DOHH2 (cell line): ENCODE data around the gene WRNIP1.

Experiments used
- H3F3A ChIP-seq: fragments of 200-600 bp; sonication (generic), shearing (Covaris generic); 2 replicates; pipeline ENCODE4 v1.6.0; 2016; ENCODE audit warnings: antibody characterized with exemption, mild to moderate bottlenecking; ENCODE audit not compliant: control insufficient read depth, insufficient read depth
- H3K27ac ChIP-seq: fragments of 200-600 bp; sonication (generic); 2 replicates; pipeline ENCODE4 v1.5.1; 2014; ENCODE audit warnings: low read depth, mild to moderate bottlenecking, low read length, moderate library complexity
- H3K27me3 ChIP-seq: fragments of 200-600 bp; sonication (generic); 2 replicates; pipeline ENCODE4 v1.6.1; 2014; ENCODE audit warnings: mild to moderate bottlenecking, low read length, mixed read lengths; ENCODE audit not compliant: control insufficient read depth
- H3K36me3 ChIP-seq: fragments of 200-600 bp; sonication (generic); 2 replicates; pipeline ENCODE4 v1.6.1; 2014; ENCODE audit warnings: mild to moderate bottlenecking, low read length, moderate library complexity, mixed read lengths; ENCODE audit not compliant: control insufficient read depth
- H3K4me1 ChIP-seq: fragments of 200-600 bp; sonication (generic); 2 replicates; pipeline ENCODE4 v1.6.1; 2014; ENCODE audit warnings: mild to moderate bottlenecking, low read length, mixed read lengths; ENCODE audit not compliant: control insufficient read depth
- H3K4me2 ChIP-seq: fragments of 200-600 bp; sonication (generic); 2 replicates; pipeline ENCODE4 v1.6.0; 2014; ENCODE audit warnings: mild to moderate bottlenecking, low read length, moderate library complexity
- H3K4me3 ChIP-seq: fragments of 200-600 bp; sonication (generic); 2 replicates; pipeline ENCODE4 v1.5.1; 2014; ENCODE audit warnings: mild to moderate bottlenecking, low read length, mixed read lengths
- H3K79me2 ChIP-seq: fragments of 200-600 bp; sonication (generic); 2 replicates; pipeline ENCODE4 v1.6.1; 2014; ENCODE audit warnings: mild to moderate bottlenecking, low read length, mixed read lengths; ENCODE audit not compliant: control insufficient read depth
- H3K9me2 ChIP-seq: fragments of 200-600 bp; sonication (generic); replicated peaks from 2 replicates; pipeline ENCODE4 v1.6.1; 2014; ENCODE audit warnings: mild to moderate bottlenecking, low read length, mixed read lengths; ENCODE audit not compliant: control insufficient read depth
- H3K9me3 ChIP-seq: fragments of 200-600 bp; sonication (generic); 2 replicates; pipeline ENCODE4 v1.6.1; 2014; ENCODE audit warnings: antibody characterized with exemption, low read length, mixed read lengths; ENCODE audit not compliant: control insufficient read depth, insufficient read depth
- H4K20me1 ChIP-seq: fragments of 200-600 bp; sonication (generic); 2 replicates; pipeline ENCODE4 v1.6.0; 2014; ENCODE audit warnings: low read depth, mild to moderate bottlenecking, antibody characterized with exemption, low read length, moderate library complexity; ENCODE audit not compliant: control insufficient read depth, insufficient read depth
- EZH2phosphoT487 ChIP-seq: fragments of 200-600 bp; sonication (generic); IDR thresholded peaks from 2 replicates; pipeline ENCODE4 v1.6.1; 2017; ENCODE audit warnings: borderline replicate concordance, mild to moderate bottlenecking, antibody characterized with exemption, low read length, moderate library complexity, mixed read lengths
- TF ChIP-seq, protein P1 (sequence below): fragments of 200-600 bp; sonication (generic); IDR thresholded peaks from one replicate; pipeline ENCODE4 v1.5.1; 2014; ENCODE audit warnings: antibody characterized with exemption, mild to moderate bottlenecking, low read depth, low read length; ENCODE audit not compliant: poor library complexity, severe bottlenecking

The WRNIP1 gene

DNA sequence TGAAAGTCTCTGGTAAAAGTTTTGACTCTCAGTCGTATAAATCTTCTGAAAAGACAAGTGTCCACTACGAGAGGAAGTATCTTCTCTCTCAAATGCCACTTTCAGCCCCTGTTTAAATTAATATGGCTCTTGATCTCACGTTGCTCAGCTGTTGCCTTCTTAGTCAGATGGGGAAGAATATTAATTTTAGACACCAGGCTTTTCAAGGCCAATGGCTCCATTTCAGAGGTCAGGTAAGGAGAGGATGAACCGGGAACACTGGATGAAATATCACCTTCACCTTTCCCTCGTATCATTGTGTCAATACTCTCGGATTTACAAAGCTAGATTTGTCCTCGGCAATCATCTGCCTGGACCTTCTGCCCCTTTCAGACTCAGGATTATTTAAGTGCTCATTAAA lies 14.4 kb upstream of the WRNIP1 start, which contains the start of gene MYLK4:
Gene MYLK4 (minus strand): TSS at position 91 of the 400 bp plus-strand sequence. CDS start 1,628 bp downstream, outside the sequence.
- H3K36me3 ChIP-seq, result no peaks in the 10 kb centered on the region
- no peak within 1 kb of the TSS for H3K4me2 ChIP-seq
- H4K20me1 ChIP-seq, result no peaks in the 10 kb centered on the region
- H3K79me2 ChIP-seq, result no peaks in the 10 kb centered on the region
- TF ChIP-seq EZH2phosphoT487, result no peak
- TF ChIP-seq, protein P1, sequence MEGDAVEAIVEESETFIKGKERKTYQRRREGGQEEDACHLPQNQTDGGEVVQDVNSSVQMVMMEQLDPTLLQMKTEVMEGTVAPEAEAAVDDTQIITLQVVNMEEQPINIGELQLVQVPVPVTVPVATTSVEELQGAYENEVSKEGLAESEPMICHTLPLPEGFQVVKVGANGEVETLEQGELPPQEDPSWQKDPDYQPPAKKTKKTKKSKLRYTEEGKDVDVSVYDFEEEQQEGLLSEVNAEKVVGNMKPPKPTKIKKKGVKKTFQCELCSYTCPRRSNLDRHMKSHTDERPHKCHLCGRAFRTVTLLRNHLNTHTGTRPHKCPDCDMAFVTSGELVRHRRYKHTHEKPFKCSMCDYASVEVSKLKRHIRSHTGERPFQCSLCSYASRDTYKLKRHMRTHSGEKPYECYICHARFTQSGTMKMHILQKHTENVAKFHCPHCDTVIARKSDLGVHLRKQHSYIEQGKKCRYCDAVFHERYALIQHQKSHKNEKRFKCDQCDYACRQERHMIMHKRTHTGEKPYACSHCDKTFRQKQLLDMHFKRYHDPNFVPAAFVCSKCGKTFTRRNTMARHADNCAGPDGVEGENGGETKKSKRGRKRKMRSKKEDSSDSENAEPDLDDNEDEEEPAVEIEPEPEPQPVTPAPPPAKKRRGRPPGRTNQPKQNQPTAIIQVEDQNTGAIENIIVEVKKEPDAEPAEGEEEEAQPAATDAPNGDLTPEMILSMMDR, result no peak
- H3K4me3 ChIP-seq, result no peak within 1 kb of the TSS
- H3K9me3 ChIP-seq, result no peaks in the 10 kb centered on the region
- peaks cover 21% of the 10 kb centered on the region for H3K27me3 ChIP-seq
- peaks cover 6% of the 10 kb centered on the region; the same call in 1 of the 2 replicates for H3K4me1 ChIP-seq
- no peaks in the 10 kb centered on the region for H3K9me2 ChIP-seq
- H3F3A ChIP-seq, result no peaks in the 10 kb centered on the region
- H3K27ac ChIP-seq, result no peak within 1 kb of the TSS

DNA sequence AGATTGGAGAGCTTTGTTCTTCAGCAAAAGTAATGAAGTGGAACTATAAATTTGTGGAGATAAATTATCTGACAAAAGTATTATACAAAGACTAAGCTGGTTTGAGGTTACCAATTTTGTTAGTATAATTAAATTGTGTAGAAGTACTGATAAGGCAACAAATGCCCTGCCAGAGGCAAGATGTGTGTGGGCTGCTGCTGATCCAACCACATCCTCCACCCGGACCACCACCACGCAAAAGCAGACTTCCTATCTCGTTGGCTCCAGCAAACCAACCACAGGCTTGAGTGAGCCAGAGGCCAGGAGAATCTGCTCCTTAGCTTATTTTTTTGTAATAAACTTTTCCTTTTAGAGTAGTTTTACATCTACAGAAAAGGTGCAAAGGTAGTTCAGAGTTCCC lies 13.3 kb upstream of the WRNIP1 start:
- Histone ChIP-seq H3K4me2 (no peak overlapping the region), H3F3A (no peaks in the 10 kb centered on the region), H3K79me2 (no peaks in the 10 kb centered on the region), H3K27me3 (peaks cover 23% of the 10 kb centered on the region), H3K9me2 (no peaks in the 10 kb centered on the region), H3K9me3 (no peaks in the 10 kb centered on the region), H3K27ac (no peak overlapping the region), H3K4me1 (peaks cover 9% of the 10 kb centered on the region; the same call in 1 of the 2 replicates), H3K4me3 (no peak overlapping the region), H3K36me3 (no peaks in the 10 kb centered on the region), H4K20me1 (no peaks in the 10 kb centered on the region)
- TF ChIP-seq, protein P1, result no peak
- TF ChIP-seq EZH2phosphoT487, result no peak

DNA sequence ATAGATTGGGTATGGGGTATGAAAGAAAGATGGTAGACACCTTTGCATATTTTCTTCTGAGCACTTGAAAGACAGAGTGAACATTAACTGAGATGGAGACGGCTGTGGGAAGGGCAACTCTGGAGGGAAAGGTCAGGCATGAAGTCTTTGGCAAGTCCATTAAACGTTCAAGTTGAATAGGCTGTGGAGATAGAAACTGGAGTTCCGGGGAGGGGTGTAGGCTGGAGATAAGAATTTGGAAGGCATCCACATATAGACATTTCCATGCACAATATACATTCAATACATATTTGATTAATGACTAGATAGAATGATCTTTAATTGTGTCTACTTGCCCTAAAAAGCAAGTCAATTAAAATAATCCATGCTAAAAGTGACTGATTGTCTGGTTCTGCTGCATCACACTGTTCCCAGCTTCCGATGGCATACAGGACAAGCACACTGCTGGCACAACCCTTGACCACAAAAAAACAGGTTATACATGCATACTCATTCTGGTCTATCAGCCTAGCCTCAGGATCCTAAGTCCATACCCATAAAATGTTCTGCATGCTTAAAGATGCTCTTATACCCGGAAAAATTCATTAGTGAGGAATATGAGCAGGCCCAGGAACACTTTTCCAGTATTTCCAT lies 12.6 kb upstream of the WRNIP1 start:
- Histone ChIP-seq H3K4me2 (no peak overlapping the region), H3K9me2 (no peaks in the 10 kb centered on the region), H3K4me1 (peaks cover 9% of the 10 kb centered on the region; the same call in 1 of the 2 replicates), H3K27ac (no peak overlapping the region), H3K4me3 (no peak overlapping the region), H4K20me1 (no peaks in the 10 kb centered on the region), H3K27me3 (peaks cover 23% of the 10 kb centered on the region), H3K79me2 (no peaks in the 10 kb centered on the region), H3F3A (no peaks in the 10 kb centered on the region), H3K36me3 (no peaks in the 10 kb centered on the region), H3K9me3 (no peaks in the 10 kb centered on the region)
- TF ChIP-seq, protein P1, result no peak
- TF ChIP-seq EZH2phosphoT487, result no peak
